Germinal center (tissue), 1 donor: Measurements from ENCODE around the gene ARIH1.

Experiments
- DNase-seq: peaks from one replicate; pipeline ENCODE4 v3.0.0; 2012; ENCODE audit warnings: mixed read lengths, low spot score

ARIH1 gene

DNA sequence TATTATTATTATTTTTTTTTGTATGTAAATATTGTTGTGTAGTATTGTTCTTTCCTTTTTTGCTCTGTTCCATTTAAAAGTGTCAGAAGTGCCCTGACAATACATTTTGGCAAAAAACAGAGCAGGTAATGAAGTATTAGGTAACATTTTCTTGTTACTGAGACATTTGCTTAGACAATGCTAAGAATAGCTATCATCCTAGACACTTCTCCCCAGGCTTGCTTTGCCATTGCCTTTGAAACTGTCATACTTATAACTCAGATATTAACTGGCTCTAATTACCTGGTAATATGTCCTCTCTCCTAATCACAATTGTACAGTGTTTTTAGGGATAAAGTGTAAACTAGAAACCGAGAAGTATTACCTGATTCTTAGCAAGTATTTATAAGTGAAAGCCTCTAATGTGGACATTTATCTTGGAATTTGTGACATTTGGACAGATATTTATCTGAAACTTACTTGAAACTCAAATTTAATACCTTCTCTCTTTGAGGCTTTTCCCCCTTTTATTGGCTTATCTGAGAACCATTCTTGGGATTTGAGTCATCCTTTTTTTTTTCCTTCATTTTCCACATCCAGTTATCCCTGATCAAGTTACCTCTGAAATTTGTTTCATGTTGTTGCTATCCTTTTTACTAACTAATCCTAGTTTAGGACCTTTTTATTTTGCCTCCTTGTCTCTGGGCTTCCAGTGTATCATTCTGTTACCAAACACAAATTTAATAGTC, 13.1 kb downstream of the ARIH1 start:
- DNase-seq = no peak

GRCh38 chr15:72488558-72488957, 14.4 kb downstream of the ARIH1 start:
- no peak for DNase-seq

- DNase-seq = no peak
These were observed 15.9 kb downstream of the ARIH1 start for GRCh38 chr15:72489943-72490554.

DNA sequence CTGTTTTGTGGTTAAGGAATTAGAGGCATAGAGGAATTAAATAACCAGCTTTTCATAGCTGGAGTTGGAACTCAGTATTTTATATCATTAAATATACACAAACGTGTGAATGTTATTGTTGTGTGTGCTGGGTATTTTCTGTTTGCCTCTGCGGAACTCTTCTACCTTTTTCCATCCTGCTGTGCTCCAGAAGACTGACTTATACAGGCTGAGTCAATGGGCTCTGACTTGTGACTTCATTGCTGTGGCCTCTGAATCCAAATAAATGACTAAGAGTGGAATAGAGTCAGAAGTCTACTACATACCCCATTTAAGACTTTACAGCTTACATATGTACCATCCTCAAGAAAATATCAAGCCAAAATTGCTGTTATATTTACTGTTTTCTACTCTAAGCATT, 17.6 kb downstream of the ARIH1 start:
- no peak for DNase-seq

GRCh38 chr15:72492733-72493132, 18.6 kb downstream of the ARIH1 start:
- DNase-seq = no peak

DNA sequence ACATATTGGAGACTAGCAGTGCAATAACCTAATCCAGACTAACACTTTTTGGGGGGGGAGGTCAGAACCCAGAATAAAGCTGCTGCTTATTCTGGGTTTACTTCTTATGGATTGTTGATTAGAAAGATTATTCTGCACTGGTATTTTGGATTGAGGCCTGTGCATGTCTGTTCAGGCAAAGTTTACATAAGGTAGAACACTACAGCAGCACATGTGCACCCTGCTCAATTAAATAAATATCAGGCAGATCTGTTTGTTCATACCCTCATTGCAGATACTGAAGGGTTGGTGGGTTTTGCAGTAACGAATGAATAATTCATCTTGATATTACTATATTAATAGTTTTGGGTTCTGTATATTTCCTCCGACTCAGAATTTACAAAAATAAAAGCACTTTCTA, 19.1 kb downstream of the ARIH1 start:
- no peak for DNase-seq

DNA sequence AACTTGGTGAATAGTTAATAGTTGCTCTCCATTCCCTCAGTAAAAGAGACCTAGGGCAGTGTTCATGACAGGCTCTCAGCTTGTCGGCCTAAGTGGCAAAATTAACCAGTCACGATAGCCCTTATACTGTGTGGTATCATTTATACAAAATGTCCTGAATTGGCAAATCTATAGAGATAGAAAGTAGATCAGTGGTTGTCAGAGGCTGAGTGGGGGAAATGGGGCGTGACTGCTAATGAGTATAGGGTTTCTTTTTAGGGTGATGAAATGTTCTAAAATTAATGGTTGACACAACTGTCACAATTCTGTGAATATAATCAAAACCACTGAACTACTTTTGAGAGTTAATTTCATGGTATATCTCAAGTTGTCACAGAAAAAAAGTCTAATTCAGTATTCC, 20.9 kb downstream of the ARIH1 start:
- DNase-seq = no peak

DNA sequence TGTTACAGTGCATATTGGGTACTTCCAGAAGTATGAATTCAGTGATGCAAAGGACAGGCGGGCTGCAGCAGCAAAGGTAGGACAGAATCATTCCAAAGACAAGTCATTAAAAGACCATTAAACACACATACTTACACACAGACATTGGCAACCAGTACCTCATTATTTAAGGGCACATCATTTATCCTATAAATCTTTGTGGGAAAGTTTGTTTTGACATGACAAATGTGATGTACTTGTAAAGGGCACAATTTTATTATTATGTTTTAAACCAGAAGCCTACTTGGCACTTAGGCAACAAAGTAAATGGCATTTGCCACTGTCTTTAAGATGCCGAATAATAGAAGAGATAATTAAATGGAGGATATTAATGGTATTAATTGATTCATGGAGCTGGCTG, 22.7 kb downstream of the ARIH1 start:
- no peak for DNase-seq

DNA sequence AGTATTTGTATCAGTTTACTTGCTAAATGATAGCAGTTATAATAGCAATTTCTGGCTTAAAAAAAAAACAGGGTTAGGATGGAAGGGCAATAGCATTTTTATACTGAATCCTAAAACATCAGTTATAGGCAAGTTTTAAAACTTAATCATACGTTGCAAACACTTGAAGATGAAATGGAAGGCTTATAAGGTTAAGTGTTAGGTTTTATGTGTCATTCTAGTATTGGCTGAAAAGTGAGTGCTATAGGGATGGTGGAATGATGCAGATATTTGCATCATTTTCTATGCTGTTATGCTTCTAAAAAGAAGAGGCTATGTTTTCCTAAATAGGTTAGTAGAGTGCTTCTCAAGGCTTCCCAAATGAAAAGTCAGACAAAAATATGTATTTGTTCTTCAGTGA, 23.3 kb downstream of the ARIH1 start:
- DNase-seq = no peak

DNA sequence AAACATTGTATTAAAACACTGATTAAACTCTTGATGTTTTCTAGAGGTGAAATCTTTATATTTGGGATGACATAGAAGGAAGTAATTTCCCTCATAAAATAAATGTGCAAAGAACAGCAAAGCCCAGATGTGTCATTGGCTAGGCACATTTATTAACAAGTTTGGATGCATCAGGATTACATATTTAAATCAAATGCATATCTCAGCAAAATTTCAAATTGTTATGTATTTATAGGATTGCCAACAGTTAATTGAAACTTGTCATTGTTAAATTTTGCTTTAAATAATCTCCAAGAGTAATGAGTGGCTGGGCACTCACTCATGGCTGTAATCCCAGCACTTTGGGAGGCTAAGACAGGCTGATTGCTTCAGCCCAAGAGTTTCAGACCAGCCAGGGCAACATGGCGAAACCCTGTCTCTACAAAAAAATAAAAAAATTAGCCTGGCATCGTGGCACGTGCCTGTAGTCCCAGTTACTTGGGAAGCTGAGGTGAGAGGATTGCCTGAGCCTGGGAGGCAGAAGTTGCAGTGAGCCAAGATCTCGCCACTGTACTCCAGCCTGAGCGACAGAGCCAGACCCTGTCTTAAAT, 28.2 kb downstream of the ARIH1 start:
- no peak for DNase-seq

DNA sequence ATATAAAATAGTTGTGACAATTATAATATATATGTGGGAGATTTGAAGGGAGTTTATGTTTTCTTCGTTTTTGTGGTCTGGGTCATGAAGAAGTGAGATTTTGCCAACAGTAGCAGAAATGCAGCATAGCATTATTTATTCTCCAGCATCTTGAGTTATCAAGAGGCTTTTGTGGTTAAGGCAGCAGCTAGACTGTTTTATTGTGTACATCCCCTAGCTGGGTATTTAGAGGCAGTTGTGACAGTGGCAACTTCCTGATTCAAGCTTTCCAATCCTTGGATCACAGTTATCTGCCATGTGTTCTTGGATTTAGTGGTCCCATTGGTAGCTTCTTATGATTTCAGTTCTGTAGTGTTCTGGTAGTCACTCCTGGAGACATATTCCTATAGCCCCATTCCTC, 29.0 kb downstream of the ARIH1 start:
- no peak for DNase-seq

DNA sequence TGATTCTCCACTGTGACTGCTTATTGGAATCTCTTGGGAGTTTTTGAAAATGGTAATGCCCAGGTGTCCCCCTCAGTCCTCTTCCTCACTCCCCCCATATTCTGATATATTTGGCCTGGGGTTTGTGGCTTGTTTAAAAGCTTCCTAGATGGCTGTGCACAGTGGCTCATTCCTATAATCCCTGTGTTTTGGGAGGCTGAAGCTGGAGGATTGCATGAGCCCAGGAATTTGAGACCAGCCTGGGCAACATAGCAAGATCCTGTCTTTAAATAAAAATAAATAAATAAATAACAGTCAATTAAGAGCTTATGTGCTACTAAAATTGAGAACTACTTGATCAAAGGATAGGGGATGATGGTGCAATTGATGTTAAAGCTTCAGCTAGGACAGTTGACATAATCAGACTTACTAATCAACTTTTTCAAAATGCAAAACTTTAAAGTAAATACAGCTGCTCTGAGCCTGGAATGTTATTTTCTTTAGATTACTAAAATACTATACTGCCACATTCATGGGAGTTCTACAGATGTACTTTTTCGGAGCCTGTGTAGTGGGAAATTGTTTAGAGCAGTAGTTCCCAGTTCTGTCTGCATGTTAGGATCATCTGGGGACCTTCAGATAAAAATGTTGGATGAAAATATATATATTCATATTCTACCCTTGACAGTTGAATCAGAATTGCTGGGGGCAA, 33.4 kb downstream of the ARIH1 start:
- no peak for DNase-seq

DNA sequence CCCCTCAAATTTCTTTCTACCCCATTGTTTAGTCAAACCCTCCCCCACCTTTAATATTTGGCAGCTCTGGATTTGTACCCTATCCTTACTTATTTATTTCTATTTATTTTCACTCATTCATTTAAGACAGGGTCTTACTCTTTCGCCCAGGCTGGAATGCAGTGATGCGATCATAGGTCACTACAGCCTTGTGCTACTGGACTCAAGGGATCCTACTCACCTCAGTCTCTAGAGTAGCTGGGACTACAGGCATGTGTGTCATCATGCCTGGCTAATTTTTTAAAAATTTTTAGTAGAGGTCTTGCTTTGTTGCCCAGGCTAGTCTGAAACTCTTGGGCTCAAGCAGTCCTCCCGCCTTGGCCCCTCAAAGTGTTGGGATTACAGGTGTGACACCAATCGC, 35.4 kb downstream of the ARIH1 start:
- no peak for DNase-seq

GRCh38 chr15:72511536-72511935, 37.4 kb downstream of the ARIH1 start:
- DNase-seq = no peak

- no peak for DNase-seq
These were observed 41.7 kb downstream of the ARIH1 start for GRCh38 chr15:72515591-72516389.

GRCh38 chr15:72516777-72517176, 42.6 kb downstream of the ARIH1 start:
- no peak for DNase-seq

- no peak for DNase-seq
These were observed 47.6 kb downstream of the ARIH1 start for GRCh38 chr15:72521682-72522081.

DNA sequence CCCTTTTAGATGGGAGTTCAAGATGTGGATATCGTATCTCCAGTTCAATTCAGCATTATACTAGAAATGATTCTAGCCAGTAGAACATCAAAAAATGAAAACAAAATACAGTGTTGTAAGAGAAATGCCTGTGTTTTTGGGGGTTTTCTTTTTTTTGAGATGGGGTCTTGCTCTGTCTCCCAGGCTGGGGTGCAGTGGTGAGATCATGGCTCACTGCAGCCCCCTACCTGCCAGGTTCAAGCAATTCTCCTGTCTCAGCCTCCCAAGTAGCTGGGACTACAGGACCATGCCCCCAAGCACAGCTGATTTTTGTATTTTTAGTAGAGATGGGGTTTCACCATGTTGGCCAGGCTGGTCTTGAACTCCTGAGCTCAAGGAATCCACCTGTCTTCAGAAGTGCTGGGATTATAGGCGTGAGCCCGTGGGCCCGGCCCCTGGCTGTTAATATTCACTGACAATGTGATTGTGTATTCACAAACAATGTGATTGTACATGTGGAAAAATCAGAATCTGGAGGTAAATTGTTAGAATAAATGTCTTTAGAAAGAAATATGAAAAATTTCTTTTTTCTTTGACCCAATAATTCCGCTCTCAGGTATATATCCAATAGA, 59.0 kb downstream of the ARIH1 start:
- DNase-seq = no peak

DNA sequence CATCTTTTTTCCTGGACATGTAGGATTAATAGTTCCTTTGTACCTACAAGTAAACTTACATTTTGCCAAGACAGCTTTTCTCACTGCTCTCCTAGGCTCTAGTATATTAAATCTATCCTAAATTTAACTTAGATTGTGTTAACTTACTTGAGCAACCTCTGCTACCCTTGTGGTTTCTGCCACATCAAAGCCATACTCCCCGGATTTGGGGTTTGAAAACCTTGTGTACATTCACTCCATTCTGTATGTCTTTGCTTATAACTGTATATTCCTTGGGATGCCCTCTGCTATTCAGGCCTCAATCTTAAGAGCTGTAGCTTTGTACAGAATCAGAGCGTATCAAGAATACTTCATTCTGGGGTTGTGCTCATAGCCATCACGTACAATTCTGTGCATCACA, 60.4 kb downstream of the ARIH1 start:
- DNase-seq = no peak

DNA sequence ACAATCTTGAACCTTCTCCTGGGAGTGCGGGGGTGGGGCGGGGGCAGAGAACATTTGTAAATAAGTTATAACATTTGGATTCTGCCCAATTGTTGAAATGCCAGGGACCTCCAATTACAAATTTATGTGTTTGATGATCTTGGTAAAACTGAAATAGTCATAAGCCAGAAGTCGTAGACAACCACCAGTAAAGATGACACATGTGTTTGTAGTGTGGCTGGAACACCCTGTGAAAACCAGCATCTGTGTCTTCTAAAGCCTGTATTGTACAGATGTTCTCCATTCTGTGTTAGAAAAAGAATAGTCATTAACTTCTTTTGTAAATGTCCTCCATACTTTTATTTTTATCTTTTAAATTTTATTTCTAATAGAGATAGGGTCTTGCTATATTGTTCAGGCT, 61.8 kb downstream of the ARIH1 start:
- DNase-seq = no peak

- no peak for DNase-seq
These were observed 62.4 kb downstream of the ARIH1 start for GRCh38 chr15:72536506-72536905.

DNA sequence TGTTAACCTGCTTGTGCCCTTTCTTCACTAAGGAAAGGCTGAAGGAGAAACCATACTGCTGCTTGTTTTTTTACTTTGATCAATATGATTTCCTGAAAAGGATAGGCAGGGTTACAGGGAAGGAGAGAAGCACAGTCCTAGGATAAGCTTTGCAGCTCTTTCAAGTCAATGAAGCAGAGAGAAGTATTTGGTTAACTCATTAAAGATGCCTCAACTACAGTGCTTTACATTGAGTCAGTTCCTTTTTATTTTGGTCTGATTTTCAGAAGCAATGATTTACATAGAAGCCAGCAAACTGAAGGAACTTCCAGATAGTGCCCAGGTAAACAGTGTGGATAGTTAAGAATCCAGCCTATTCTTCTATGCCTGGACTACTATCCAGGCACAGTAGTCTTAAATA, 64.8 kb downstream of the ARIH1 start:
- DNase-seq = no peak
